MM.1S (cell line): ENCODE results near the gene XRN2.

Experiments
- EZH2 ChIP-seq: fragments of 300-600 bp; sonication (generic); optimal IDR thresholded peaks from 2 replicates; pipeline ENCODE3; 2017; ENCODE audit warnings: low read depth, mild to moderate bottlenecking, antibody characterized with exemption, low read length, mixed read lengths
- EZH2phosphoT487 ChIP-seq: fragments of 300-600 bp; sonication (generic); IDR thresholded peaks from 2 replicates; pipeline ENCODE4 v1.6.1; 2018; ENCODE audit warnings: antibody characterized with exemption, low read length
- TF ChIP-seq, protein P1 (sequence below): fragments of 300-600 bp; sonication (generic); IDR thresholded peaks from 2 replicates; pipeline ENCODE4 v1.5.1; 2016; ENCODE audit warnings: antibody characterized with exemption, low read length, mixed read lengths

GRCh38 chr20:21390768-21391167 is 87.6 kb downstream of the XRN2 start:
- TF ChIP-seq, protein P1, sequence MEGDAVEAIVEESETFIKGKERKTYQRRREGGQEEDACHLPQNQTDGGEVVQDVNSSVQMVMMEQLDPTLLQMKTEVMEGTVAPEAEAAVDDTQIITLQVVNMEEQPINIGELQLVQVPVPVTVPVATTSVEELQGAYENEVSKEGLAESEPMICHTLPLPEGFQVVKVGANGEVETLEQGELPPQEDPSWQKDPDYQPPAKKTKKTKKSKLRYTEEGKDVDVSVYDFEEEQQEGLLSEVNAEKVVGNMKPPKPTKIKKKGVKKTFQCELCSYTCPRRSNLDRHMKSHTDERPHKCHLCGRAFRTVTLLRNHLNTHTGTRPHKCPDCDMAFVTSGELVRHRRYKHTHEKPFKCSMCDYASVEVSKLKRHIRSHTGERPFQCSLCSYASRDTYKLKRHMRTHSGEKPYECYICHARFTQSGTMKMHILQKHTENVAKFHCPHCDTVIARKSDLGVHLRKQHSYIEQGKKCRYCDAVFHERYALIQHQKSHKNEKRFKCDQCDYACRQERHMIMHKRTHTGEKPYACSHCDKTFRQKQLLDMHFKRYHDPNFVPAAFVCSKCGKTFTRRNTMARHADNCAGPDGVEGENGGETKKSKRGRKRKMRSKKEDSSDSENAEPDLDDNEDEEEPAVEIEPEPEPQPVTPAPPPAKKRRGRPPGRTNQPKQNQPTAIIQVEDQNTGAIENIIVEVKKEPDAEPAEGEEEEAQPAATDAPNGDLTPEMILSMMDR = no peak
- TF ChIP-seq EZH2 (no peak), EZH2phosphoT487 (no peak)
